Measurements from ENCODE around the gene ZP3.
"Not testable (repeated sequence)": the region's sequence is repeated elsewhere in the genome, so short reads cannot be mapped to it uniquely, and the experiment has no call there.

Gene ZP3

GRCh38 chr7:76485822-76486610, 61.3 kb downstream of the ZP3 start:
- DNase-seq (ENCODE audit: low read depth, low spot score), result not testable (repeated sequence)

DNA sequence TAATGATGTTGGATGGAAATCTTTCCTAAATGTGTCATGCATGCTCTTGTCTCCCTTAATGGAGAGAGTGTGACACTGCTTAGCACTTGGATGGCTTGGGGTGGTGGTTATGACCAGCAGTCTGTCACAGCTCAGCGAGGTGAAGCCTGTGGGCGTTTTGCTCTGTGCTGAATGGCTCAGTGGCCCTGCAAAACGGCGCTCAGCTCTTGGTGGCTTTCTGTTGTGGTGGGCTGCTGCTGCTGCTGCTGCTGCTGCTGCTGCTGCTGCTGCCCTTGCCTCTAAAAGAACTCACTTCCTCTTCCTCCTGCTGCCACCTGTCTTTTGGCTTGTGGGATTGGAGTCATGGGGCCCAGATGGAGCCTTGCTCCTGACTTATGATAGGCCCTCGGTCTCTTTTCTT, 61.9 kb downstream of the ZP3 start:
- DNase-seq (ENCODE audit: low read depth, low spot score), result not testable (repeated sequence)

- not testable (repeated sequence) for DNase-seq (ENCODE audit: low read depth, low spot score)
Observed at GRCh38 chr7:76487969-76488368, 63.2 kb downstream of the ZP3 start.

Measured in brain pericyte (primary cell).